ENCODE results near the gene PYROXD2. TPM values are rescaled to one million over a fixed set of nuclear protein-coding genes. Genes with fewer than 3 reads are reported as not detected.
A peak's percentile ranks its signal among the peaks of the same experiment; 100 is the strongest.

PYROXD2 gene
- total and polyA plus RNA-seq, 2 of the 13 experiments (the other 11 are each of a cell fraction or from before 2014, with no cell fraction given) = 2.0 to 6.2 TPM

- no peak for TF ChIP-seq SIN3A (IDR thresholded peaks at IDR 0.05; ENCODE audit: borderline replicate concordance, low read depth, low read length)
- TF ChIP-seq ETV5 (CRISPR knock-in tag; IDR thresholded peaks at IDR 0.05; ENCODE audit: borderline replicate concordance) = peak; percentile 46; the same call in 1 of the 2 replicates
- no peak for TF ChIP-seq SRY (CRISPR knock-in tag; IDR thresholded peaks at IDR 0.05)
- TF ChIP-seq CENPX (CRISPR knock-in tag; IDR thresholded peaks at IDR 0.05) = no peak
- no peak for TF ChIP-seq KDM5B (CRISPR knock-in tag; IDR thresholded peaks at IDR 0.05; ENCODE audit: borderline replicate concordance)
- TF ChIP-seq, protein P1, sequence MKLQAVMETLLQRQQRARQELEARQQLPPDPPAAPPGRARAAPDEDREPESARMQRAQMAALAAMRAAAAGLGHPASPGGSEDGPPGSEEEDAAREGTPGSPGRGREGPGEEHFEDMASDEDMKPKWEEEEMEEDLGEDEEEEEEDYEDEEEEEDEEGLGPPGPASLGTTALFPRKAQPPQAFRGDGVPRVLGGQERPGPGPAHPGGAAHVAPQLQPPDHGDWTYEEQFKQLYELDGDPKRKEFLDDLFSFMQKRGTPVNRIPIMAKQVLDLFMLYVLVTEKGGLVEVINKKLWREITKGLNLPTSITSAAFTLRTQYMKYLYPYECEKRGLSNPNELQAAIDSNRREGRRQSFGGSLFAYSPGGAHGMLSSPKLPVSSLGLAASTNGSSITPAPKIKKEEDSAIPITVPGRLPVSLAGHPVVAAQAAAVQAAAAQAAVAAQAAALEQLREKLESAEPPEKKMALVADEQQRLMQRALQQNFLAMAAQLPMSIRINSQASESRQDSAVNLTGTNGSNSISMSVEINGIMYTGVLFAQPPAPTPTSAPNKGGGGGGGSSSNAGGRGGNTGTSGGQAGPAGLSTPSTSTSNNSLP (IDR thresholded peaks at IDR 0.05; ENCODE audit: low read depth, low read length) = peak; percentile 63
- TF ChIP-seq, protein P2, sequence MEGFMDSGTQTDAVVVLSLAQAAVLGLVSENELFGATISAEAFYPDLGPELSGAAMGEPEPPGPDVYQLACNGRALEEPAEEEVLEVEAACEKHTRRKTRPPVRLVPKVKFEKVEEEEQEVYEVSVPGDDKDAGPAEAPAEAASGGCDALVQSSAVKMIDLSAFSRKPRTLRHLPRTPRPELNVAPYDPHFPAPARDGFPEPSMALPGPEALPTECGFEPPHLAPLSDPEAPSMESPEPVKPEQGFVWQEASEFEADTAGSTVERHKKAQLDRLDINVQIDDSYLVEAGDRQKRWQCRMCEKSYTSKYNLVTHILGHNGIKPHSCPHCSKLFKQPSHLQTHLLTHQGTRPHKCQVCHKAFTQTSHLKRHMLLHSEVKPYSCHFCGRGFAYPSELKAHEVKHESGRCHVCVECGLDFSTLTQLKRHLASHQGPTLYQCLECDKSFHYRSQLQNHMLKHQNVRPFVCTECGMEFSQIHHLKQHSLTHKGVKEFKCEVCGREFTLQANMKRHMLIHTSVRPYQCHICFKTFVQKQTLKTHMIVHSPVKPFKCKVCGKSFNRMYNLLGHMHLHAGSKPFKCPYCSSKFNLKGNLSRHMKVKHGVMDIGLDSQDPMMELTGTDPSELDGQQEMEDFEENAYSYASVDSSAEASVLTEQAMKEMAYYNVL (CRISPR knock-in tag; IDR thresholded peaks at IDR 0.05; ENCODE audit: borderline replicate concordance) = no peak
- TF ChIP-seq CC2D1A (CRISPR knock-in tag; IDR thresholded peaks at IDR 0.05) = no peak
- TF ChIP-seq, protein P3, sequence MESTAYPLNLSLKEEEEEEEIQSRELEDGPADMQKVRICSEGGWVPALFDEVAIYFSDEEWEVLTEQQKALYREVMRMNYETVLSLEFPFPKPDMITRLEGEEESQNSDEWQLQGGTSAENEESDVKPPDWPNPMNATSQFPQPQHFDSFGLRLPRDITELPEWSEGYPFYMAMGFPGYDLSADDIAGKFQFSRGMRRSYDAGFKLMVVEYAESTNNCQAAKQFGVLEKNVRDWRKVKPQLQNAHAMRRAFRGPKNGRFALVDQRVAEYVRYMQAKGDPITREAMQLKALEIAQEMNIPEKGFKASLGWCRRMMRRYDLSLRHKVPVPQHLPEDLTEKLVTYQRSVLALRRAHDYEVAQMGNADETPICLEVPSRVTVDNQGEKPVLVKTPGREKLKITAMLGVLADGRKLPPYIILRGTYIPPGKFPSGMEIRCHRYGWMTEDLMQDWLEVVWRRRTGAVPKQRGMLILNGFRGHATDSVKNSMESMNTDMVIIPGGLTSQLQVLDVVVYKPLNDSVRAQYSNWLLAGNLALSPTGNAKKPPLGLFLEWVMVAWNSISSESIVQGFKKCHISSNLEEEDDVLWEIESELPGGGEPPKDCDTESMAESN (CRISPR knock-in tag; conservative IDR thresholded peaks at IDR 0.05) = no peak
- peak; percentile 71; the same call in 1 of the 2 replicates for TF ChIP-seq ELF3 (CRISPR knock-in tag; IDR thresholded peaks at IDR 0.05)
- no peak for TF ChIP-seq HOXA3 (CRISPR knock-in tag; IDR thresholded peaks at IDR 0.05)
- TF ChIP-seq ZKSCAN5 (CRISPR knock-in tag; IDR thresholded peaks at IDR 0.05) = no peak
- TF ChIP-seq FOXP1 (IDR thresholded peaks at IDR 0.05) = no peak
- no peak for TF ChIP-seq FOXP1 (CRISPR knock-in tag; IDR thresholded peaks at IDR 0.05)
- TF ChIP-seq, protein P4, sequence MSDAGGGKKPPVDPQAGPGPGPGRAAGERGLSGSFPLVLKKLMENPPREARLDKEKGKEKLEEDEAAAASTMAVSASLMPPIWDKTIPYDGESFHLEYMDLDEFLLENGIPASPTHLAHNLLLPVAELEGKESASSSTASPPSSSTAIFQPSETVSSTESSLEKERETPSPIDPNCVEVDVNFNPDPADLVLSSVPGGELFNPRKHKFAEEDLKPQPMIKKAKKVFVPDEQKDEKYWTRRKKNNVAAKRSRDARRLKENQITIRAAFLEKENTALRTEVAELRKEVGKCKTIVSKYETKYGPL (CRISPR knock-in tag; IDR thresholded peaks at IDR 0.05) = no peak
- no peak for TF ChIP-seq MYC (CRISPR knock-in tag; IDR thresholded peaks at IDR 0.05; ENCODE audit: borderline replicate concordance)
- peak; percentile 44; the same call in 1 of the 2 replicates for TF ChIP-seq NR2C2 (CRISPR knock-in tag; IDR thresholded peaks at IDR 0.05; ENCODE audit: borderline replicate concordance)
- TF ChIP-seq MIER3 (CRISPR knock-in tag; IDR thresholded peaks at IDR 0.05; ENCODE audit: borderline replicate concordance) = peak; percentile 33; the same call in 1 of the 2 replicates
- TF ChIP-seq PHB2 (IDR thresholded peaks at IDR 0.05; ENCODE audit: partially characterized antibody) = no peak
- TF ChIP-seq GABPA (IDR thresholded peaks at IDR 0.05; ENCODE audit: low read depth, low read length) = no peak
- 0 out of 2 replicates have a peak, but pooled peaks have one; percentile 22 for TF ChIP-seq GABPA (CRISPR knock-in tag; IDR thresholded peaks at IDR 0.05; ENCODE audit: low read depth)
- no peak for TF ChIP-seq ZNF335 (CRISPR knock-in tag; IDR thresholded peaks at IDR 0.05)
- TF ChIP-seq, protein P5, sequence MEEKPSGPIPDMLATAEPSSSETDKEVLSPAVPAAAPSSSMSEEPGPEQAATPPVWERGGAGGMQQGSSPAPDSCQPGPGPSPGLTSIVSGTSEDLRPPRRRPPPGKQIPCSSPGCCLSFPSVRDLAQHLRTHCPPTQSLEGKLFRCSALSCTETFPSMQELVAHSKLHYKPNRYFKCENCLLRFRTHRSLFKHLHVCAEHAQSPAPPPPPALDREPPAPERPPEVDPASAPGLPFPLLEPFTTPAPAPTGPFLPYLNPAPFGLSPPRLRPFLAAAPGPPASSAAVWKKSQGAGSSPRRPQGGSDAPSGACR (CRISPR knock-in tag; IDR thresholded peaks at IDR 0.05) = no peak
- TF ChIP-seq GATAD2A (CRISPR knock-in tag; IDR thresholded peaks at IDR 0.05) = peak; percentile 71; the same call in 1 of the 2 replicates
These were observed 46.0 kb upstream of the PYROXD2 start (continued) for GRCh38 chr10:98460837-98461499.
